Stimulated activated CD4-positive, alpha-beta T cell treated with anti-CD3 and anti-CD28 coated beads, Interleukin-4, amount 100 ng/mL, for 48 hours (primary cell): ENCODE measurements around the gene ALAD.

Source experiments
- DNase-seq, 2 donors: peaks; one replicate each; pipeline ENCODE4 v3.0.0-alpha.2; 2020; ENCODE audit warnings: low read depth in 2 of 2

Gene ALAD

GRCh38 chr9:113349066-113349444, 52.0 kb downstream of the ALAD start:
- DNase-seq, result no peak

GRCh38 chr9:113348437-113348836, 52.6 kb downstream of the ALAD start:
- DNase-seq, result no peak

- DNase-seq, result no peak
These were observed 55.4 kb downstream of the ALAD start for GRCh38 chr9:113345671-113346070.

- no peak for DNase-seq
These were observed 55.9 kb downstream of the ALAD start for GRCh38 chr9:113345190-113345589.

- no peak for DNase-seq
These were observed 57.3 kb downstream of the ALAD start for GRCh38 chr9:113343732-113344231.

GRCh38 chr9:113341712-113342410, 59.2 kb downstream of the ALAD start:
- DNase-seq, result no peak

- peak; percentile 75 to 80 for DNase-seq
These were observed 60.9 kb downstream of the ALAD start, which contains the start of gene WDR31 for GRCh38 chr9:113340011-113340699. Gene WDR31, minus strand, starts transcription at chr9:113340275. Its CDS starts 8,253 bp downstream, at chr9:113332022.

- DNase-seq, result no peak
These were observed 63.4 kb downstream of the ALAD start for GRCh38 chr9:113337714-113338113.
